Activated CD8-positive, alpha-beta memory T cell treated with anti-CD3 and anti-CD28 coated beads, Interleukin-2, amount 50 U/mL, for 4 hours (primary cell): ENCODE measurements around the gene ATP2B2.
"Not testable (repeated sequence)": the region's sequence is repeated elsewhere in the genome, so short reads cannot be mapped to it uniquely, and the experiment has no call there.

ENCODE experiments used
- DNase-seq: peaks from one replicate; pipeline ENCODE4 v3.0.0-alpha.2; 2020

Gene ATP2B2

GRCh38 chr3:10396931-10397330 lies 108.5 kb downstream of the ATP2B2 start:
- no peak for DNase-seq

GRCh38 chr3:10396083-10396482 lies 109.3 kb downstream of the ATP2B2 start:
- no peak for DNase-seq

GRCh38 chr3:10395671-10396070 lies 109.7 kb downstream of the ATP2B2 start:
- DNase-seq = no peak

- no peak for DNase-seq
These were observed 110.2 kb downstream of the ATP2B2 start for GRCh38 chr3:10395196-10395595.

DNA sequence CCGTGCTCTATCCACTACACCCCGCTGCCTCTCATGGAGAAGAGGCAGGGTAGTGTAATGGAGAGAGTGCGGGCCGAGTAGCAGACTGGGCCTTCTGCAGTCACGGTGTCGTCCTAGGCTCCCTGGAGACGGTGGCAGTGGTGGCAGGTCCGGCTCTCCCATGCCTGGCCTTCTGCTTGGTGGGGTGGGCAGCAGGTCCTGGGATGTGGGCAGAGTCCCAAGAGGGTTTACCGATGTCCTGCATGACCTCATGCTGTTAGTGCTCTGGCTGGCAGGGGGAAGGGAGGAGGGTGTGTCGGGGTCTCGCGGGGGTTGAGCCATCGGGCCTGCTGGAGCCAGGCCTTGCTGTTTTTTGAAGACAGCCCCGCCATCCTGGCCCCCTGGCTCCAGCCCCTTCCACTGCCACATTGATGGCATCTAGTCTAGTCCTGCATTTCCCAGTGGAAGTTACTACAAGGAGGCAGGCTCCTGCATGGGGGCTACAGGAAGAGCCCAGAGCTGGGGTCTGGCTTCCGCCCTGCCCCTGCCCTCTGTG lies 110.8 kb downstream of the ATP2B2 start:
- no peak for DNase-seq

GRCh38 chr3:10393514-10393913 lies 111.9 kb downstream of the ATP2B2 start:
- DNase-seq = no peak

- DNase-seq = no peak
These were observed 112.4 kb downstream of the ATP2B2 start for GRCh38 chr3:10392906-10393461.

GRCh38 chr3:10392244-10392643 lies 113.1 kb downstream of the ATP2B2 start:
- DNase-seq = no peak

- DNase-seq = no peak
These were observed 114.0 kb downstream of the ATP2B2 start for GRCh38 chr3:10391391-10391790.

DNA sequence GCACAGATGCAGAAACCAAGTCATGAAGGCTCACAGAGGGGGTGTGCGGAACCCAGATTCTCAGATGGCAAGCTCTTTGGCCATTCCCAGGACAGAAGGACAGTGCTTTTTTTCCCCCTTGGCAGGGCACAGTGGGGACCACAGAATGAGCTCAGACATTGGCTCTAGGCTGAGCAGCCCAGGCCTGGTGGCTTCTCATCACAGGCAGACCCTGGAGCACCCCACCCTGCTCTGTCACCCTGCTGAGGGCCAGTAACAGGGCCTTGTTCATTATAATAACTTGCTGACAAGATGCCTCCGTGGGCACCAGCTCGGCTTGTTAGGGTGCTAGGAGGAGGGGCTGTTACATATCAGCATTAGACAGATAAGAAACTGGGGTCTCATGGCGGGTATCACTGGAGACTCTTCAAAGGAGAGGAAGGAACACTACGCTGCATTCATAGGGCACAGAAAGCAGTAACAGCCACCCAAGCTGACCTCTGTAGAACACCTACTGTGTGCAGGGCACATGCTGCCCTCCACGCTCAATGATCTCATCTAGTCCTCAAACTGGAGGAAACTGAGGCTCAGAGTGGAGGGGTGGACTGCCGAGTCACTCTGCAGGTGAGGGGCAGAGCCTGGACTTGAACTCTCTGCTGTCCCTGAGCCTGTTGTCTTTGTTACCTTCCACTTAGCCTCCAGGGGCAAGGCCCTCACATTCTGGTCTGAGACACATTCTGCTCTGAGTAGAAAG lies 114.6 kb downstream of the ATP2B2 start:
- DNase-seq = no peak

GRCh38 chr3:10389995-10390394 lies 115.4 kb downstream of the ATP2B2 start:
- no peak for DNase-seq

- DNase-seq = no peak
These were observed 116.0 kb downstream of the ATP2B2 start for GRCh38 chr3:10389339-10389738.

DNA sequence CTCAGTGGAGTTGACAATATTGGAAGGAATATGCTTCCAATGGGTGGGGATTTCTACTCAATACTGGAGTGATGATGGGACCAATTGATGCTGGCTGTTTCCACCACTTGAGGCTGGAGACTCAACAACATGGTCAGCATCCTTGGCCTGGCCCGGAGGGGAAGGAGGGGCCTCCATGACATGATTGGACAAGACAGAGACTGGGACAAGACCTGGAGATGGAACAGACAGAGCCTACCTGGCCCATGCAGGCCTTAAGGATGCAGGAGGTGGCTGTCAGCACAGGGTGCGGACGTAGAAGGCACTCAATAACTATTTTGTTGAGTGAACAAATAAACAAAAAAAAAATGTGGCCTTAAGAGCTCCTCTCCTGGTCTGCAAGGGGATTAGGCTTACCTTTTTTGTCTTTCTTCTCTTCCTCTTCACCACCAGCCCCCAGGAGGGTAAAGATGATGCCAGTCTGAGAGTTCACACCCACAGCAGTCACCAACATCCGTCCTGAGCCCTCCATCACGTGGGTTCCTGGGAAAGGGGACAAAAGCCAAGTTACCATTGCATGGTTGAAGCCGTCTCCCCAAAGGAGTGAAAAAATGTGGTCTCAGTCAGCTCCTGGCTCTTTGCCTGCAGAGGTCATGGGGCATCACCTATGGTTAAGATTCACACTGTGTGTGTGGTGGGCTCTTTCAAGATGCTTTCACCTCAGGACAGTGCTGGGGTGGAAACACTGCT lies 117.3 kb downstream of the ATP2B2 start:
- DNase-seq = no peak

- DNase-seq = no peak
These were observed 119.3 kb downstream of the ATP2B2 start for GRCh38 chr3:10386121-10386520.

DNA sequence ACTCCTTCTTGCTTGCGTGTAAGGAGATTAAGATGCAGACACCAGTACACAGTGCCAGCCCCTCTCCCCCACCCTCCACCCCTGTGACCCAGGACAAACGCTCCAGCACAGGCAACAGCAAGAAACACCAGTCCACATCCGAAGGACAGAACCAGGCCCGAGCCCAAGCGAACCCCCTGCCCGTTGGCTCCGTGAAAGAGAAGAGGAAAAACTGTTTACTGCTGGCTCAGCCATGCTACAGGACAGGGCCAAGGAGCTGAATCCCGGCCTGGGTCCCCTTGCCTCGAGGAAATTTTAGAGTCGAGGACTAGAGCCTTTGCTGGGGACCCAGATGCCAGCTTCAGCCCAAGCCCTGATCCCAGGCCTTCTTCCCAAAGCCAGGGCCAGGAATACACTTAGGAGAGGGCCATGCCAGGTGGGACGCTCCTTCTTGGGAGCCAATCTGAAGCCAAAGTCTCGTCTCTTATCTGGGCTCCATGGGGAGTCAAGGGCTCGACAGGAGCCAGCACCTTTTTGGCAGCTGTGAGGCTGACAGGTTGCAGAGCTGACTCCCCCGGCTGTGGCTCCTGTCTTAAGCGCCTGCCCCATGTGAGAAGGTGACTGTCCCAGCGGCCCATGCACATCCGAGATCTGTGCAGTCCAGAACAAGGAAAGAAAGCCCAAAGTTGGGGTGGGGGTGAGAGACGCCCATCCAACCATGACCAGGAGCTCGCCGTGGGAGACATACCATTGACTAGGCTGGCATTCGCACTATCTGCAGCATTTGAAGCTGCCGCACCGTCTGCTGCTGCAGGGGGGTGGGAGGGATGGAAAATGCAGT lies 120.6 kb downstream of the ATP2B2 start:
- no peak for DNase-seq

- DNase-seq = no peak
These were observed 121.5 kb downstream of the ATP2B2 start for GRCh38 chr3:10383850-10384248.

GRCh38 chr3:10382892-10383849 lies 122.2 kb downstream of the ATP2B2 start:
- no peak for DNase-seq

DNA sequence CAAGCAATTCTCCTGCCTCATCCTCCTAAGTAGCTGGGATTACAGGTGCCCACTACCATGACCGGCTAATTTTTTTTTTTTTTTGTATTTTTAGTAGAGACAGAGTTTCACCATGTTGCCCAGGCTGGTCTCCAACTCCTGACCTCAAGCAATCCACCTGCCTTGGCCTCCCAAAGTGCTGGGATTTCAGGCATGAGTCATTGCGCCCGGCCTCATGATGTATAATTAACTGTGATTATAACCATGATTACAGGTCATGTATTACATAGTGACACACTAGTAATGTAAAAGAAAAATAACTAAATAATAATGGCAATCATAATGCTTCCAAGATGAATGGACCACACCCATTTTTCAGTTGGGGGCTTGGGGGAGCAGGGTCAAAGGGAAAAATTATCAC lies 122.9 kb downstream of the ATP2B2 start:
- not testable (repeated sequence) for DNase-seq

DNA sequence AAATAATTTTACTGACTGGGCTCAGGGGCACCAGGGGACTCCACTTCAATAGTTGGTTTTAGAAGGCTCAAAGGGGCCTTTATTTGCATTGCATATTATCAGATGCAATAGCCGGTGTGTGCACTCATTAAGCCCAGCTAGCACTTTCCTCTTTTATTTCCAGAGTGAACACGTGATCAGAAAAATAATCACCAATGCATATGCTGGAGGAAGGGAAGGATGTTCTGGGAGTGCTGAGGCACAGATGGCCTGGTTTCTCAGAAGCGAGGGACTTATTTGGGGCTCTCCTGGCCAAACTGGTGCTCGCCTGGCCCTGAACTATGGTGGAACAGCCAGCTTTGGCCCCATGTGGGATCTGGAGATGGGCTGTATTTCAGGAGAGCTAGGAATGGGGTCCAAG lies 124.0 kb downstream of the ATP2B2 start:
- no peak for DNase-seq

DNA sequence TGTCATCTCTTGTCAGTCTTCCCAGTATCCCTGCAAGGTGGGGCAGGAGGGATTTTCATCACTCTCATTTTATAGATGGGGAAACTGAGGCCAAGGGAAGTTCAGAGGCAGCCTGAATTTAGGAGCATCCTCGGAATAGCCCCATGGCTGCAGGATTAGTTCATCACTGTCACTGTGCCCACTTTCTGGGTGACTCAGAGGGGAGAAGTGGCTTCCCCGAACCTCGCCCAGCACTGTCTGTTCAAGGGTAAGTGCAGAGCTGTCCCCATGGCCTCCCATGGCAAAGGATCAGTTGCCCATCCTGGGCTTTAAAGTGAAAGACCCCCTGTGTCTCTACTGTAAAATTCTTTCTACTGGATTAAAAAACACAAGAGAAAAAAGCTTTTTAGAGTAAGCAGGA lies 124.5 kb downstream of the ATP2B2 start:
- DNase-seq = no peak

DNA sequence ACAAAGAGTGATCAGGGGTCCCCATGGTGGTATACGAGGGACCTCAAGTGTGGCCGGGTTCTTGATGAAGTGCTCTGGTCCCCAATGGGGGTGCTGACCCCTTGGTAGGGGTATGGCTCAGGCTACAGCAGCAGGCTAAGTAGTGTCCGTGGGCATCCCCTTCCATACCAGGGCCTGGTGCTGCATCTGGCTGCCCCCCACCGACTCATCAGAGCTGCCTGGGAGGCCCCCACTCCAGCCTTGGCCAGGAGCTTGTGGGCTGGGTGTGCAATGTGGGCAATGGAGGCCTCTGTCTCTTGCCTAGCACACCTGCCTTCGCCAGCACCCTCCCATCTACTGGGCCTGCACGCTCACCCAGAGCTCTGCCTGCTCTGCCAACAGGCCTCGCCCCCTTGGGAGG lies 125.4 kb downstream of the ATP2B2 start:
- no peak for DNase-seq

GRCh38 chr3:10379161-10379560 lies 126.2 kb downstream of the ATP2B2 start:
- DNase-seq = no peak
